Gastrocnemius medialis (tissue), 4 donors: ENCODE measurements around the gene GRIK4.

Experiments
- CTCF ChIP-seq, 5 experiments: fragments of 450-650 bp in 3 of 5; fragments of 200-600 bp in 2 of 5; sonication (generic) in 2 of 5; IDR thresholded peaks in 4 of 5; conservative IDR thresholded peaks in 1 of 5; 1 replicate in 4 of 5; 2 replicates in 1 of 5; pipeline ENCODE4 v1.5.1; 2016 to 2019; ENCODE audit warnings: antibody characterized with exemption in 5 of 5, mild to moderate bottlenecking in 3 of 5, moderate library complexity in 3 of 5
- POLR2A ChIP-seq, 2 donors: fragments of 450-650 bp; IDR thresholded peaks; one replicate each; pipeline ENCODE4 v1.6.1; 2017; ENCODE audit warnings: antibody characterized with exemption in 2 of 2, mild to moderate bottlenecking in 2 of 2, moderate library complexity in 2 of 2

GRCh38 chr11:120966840-120967239 lies 455.3 kb downstream of the GRIK4 start:
- no peak for TF ChIP-seq CTCF (IDR thresholded peaks at IDR 0.05 in 4 of 5, conservative IDR thresholded peaks at IDR 0.05 in 1 of 5)
- no peak for TF ChIP-seq POLR2A (IDR thresholded peaks at IDR 0.05)
